SU-DHL-6 (cell line): Measurements from ENCODE around the gene PCAT6.

ENCODE experiments used
- H2AFZ ChIP-seq: fragments of 200-600 bp; sonication (generic); 2 replicates; pipeline ENCODE4 v1.6.1; 2014; ENCODE audit warnings: low read depth, mild to moderate bottlenecking, moderate library complexity, mixed read lengths, antibody characterized with exemption, low read length; ENCODE audit not compliant: severe bottlenecking
- H3F3A ChIP-seq: fragments of 200-600 bp; shearing (Covaris generic); 2 replicates; pipeline ENCODE4 v1.6.0; 2016; ENCODE audit warnings: antibody characterized with exemption, mild to moderate bottlenecking; ENCODE audit not compliant: insufficient read depth
- H3K27ac ChIP-seq: fragments of 200-600 bp; sonication (generic); 2 replicates; pipeline ENCODE4 v1.5.1; 2016; ENCODE audit warnings: low read depth, mild to moderate bottlenecking, low read length, moderate library complexity, mixed read lengths
- H3K27me3 ChIP-seq: fragments of 200-600 bp; sonication (generic), shearing (Covaris generic); 2 replicates; pipeline ENCODE4 v1.6.0; 2014; ENCODE audit warnings: mild to moderate bottlenecking, low read length
- H3K36me3 ChIP-seq: fragments of 200-600 bp; sonication (generic); 2 replicates; pipeline ENCODE4 v1.6.1; 2014; ENCODE audit warnings: mild to moderate bottlenecking, low read length, mixed read lengths
- H3K4me2 ChIP-seq: fragments of 300-600, 200-600 bp; shearing (Covaris generic), sonication (generic); 2 replicates; pipeline ENCODE4 v1.6.0; 2014; ENCODE audit warnings: low read length, low read depth, mild to moderate bottlenecking; ENCODE audit not compliant: poor library complexity, severe bottlenecking
- H3K4me3 ChIP-seq: fragments of 200-600 bp; sonication (generic); 2 replicates; pipeline ENCODE4 v1.5.1; 2014; ENCODE audit warnings: antibody characterized with exemption, low read length, mild to moderate bottlenecking, mixed read lengths; ENCODE audit not compliant: insufficient read depth, poor library complexity, severe bottlenecking
- H3K79me2 ChIP-seq: fragments of 200-600 bp; sonication (generic); 2 replicates; pipeline ENCODE4 v1.6.1; 2014; ENCODE audit warnings: mild to moderate bottlenecking, low read length, moderate library complexity; ENCODE audit not compliant: insufficient read depth
- H3K9ac ChIP-seq: fragments of 200-600 bp; sonication (generic); 2 replicates; pipeline ENCODE4 v1.7.0; 2014; ENCODE audit warnings: mild to moderate bottlenecking, low read length
- H3K9me2 ChIP-seq: fragments of 200-600 bp; sonication (generic); replicated peaks from 2 replicates; pipeline ENCODE4 v1.6.1; 2014; ENCODE audit warnings: low read length; ENCODE audit not compliant: insufficient read depth
- H3K9me3 ChIP-seq: fragments of 200-600 bp; sonication (generic); 2 replicates; pipeline ENCODE4 v1.6.1; 2014; ENCODE audit warnings: low read length, mixed read lengths; ENCODE audit not compliant: insufficient read depth
- H4K20me1 ChIP-seq: fragments of 200-600 bp; sonication (generic); 2 replicates; pipeline ENCODE4 v1.6.1; 2014; ENCODE audit warnings: low read depth, mild to moderate bottlenecking, antibody characterized with exemption, low read length, moderate library complexity, mixed read lengths
- EZH2phosphoT487 ChIP-seq: fragments of 200-600 bp; sonication (generic), shearing (Covaris generic); conservative IDR thresholded peaks from 2 replicates; pipeline ENCODE4 v1.6.1; 2018; ENCODE audit warnings: mild to moderate bottlenecking, antibody characterized with exemption, low read length, moderate library complexity, mixed read lengths
- TF ChIP-seq, protein P1 (sequence below): fragments of 200-600 bp; sonication (generic); IDR thresholded peaks from one replicate; pipeline ENCODE4 v1.5.1; 2017; ENCODE audit warnings: antibody characterized with exemption, mild to moderate bottlenecking, low read length, moderate library complexity; ENCODE audit not compliant: insufficient read depth, poor library complexity, severe bottlenecking

Gene PCAT6

DNA sequence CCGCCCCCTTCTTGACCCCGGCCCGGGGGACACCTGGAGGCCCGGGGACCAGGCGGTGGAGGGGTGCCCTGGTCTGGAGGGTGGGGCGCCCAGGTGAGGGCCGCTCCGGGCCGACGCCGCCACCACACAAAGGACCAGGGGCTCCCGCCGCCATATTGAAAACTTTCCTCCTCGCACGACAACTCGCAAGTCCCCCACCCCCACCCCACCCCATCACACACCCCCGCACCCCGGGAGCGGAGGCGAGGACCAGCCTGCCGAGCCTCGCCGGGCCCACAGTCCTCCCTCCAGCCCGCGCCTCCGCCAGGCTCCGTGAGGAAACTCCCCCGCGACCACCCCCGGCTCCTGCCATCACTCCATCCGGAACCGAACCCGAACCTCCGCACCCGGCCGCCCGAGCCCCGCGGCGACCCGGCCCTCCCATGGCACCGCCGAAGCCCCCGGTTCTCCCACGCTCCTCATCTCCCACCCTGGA is 3.3 kb upstream of the PCAT6 start:
- no peaks in the 10 kb centered on the region for H4K20me1 ChIP-seq
- no peaks in the 10 kb centered on the region for H3K9me2 ChIP-seq
- H3F3A ChIP-seq: no peaks in the 10 kb centered on the region
- no peaks in the 10 kb centered on the region for H3K36me3 ChIP-seq
- no peak for TF ChIP-seq EZH2phosphoT487
- H3K27me3 ChIP-seq: no peaks in the 10 kb centered on the region; the same call in 1 of the 2 replicates
- no peak overlapping the region for H2AFZ ChIP-seq
- no peak overlapping the region for H3K4me3 ChIP-seq
- no peaks in the 10 kb centered on the region for H3K9me3 ChIP-seq
- no peak overlapping the region for H3K27ac ChIP-seq
- H3K9ac ChIP-seq: no peak overlapping the region
- H3K4me2 ChIP-seq: peak overlapping the region; percentile 39
- no peaks in the 10 kb centered on the region for H3K79me2 ChIP-seq

DNA sequence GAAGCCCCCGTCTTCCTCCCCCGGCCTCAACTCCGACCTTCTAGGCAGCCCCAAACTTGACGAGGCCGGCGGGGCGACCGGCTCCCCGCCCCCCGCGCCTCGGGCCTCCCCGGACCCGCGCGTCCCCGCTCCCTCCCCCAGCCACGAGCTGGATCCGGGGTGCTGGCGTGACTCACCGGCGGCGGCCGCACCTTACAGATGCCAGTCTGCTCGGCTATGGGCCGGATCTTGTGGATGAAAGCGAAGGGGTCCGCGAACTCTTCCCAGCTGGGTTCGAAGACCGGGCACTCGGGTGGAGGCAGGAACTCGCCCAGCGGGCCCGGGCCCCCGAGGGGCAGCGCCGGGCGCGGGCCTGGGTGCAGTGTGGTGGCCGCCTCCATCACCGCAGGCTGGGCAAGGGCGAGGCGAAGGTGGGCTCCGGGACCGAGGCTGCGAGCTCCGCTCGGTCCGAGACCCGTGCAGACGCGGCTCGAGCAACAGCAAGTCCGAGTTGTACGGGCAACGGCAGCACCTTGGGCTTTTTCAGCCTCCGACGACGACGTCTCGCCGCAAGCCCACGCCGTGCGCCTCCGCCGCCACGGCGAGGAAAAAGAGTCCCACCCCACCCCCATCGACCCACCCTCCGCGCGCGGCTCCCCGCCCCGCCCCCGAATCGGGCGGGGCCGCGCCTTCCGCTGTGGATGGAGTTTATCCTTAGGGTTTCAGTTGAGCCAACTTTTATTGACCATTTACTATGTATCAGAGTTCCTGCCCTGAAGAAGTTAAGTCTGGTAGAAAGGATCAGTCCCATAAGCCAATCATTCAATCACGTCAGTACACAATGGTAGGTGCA is 2.6 kb upstream of the PCAT6 start, which contains the start of gene KDM5B:
Gene KDM5B, minus strand, starts transcription at position 496 of the 832 bp plus-strand sequence. Its CDS starts 116 bp downstream, at position 380.
- H3K4me3 ChIP-seq: peak within 1 kb of the TSS; percentile 37
- peak within 1 kb of the TSS; percentile 39 for H3K4me2 ChIP-seq
- H3K27me3 ChIP-seq: no peaks in the 10 kb centered on the region; the same call in 1 of the 2 replicates
- no peak within 1 kb of the TSS for H2AFZ ChIP-seq
- no peak within 1 kb of the TSS for H3K9ac ChIP-seq
- H4K20me1 ChIP-seq: no peaks in the 10 kb centered on the region
- no peaks in the 10 kb centered on the region for H3K9me3 ChIP-seq
- no peaks in the 10 kb centered on the region for H3F3A ChIP-seq
- H3K27ac ChIP-seq: no peak within 1 kb of the TSS
- no peaks in the 10 kb centered on the region for H3K9me2 ChIP-seq
- H3K79me2 ChIP-seq: no peaks in the 10 kb centered on the region
- TF ChIP-seq EZH2phosphoT487: no peak
- TF ChIP-seq, protein P1, sequence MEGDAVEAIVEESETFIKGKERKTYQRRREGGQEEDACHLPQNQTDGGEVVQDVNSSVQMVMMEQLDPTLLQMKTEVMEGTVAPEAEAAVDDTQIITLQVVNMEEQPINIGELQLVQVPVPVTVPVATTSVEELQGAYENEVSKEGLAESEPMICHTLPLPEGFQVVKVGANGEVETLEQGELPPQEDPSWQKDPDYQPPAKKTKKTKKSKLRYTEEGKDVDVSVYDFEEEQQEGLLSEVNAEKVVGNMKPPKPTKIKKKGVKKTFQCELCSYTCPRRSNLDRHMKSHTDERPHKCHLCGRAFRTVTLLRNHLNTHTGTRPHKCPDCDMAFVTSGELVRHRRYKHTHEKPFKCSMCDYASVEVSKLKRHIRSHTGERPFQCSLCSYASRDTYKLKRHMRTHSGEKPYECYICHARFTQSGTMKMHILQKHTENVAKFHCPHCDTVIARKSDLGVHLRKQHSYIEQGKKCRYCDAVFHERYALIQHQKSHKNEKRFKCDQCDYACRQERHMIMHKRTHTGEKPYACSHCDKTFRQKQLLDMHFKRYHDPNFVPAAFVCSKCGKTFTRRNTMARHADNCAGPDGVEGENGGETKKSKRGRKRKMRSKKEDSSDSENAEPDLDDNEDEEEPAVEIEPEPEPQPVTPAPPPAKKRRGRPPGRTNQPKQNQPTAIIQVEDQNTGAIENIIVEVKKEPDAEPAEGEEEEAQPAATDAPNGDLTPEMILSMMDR: no peak
- H3K36me3 ChIP-seq: no peaks in the 10 kb centered on the region

DNA sequence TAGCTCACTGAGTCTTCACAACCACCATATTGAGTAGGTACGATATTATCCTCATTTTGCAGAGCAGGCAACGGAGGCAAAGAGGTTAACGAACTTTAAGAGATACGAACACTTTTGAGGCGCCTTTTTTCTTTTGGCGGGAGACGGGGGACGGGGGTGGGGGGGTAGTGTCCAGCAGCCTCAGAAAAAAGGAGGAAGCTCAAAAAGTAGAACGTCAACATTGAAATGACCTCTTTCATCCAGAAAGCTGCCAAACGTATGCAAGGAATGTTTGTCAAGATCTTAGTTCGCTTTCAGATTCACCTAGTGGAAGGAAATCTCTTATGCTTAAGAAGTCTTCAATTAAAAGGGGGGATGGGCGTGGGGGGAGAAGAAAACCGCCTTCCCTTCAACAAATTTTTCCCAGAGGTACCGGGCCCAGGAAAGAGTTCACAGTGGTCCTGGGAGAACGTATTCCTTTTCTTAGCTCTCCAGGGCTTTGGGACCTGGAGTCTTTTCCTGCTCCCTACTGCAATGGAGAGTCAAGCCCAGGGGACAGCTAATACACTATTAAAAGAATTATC is 1.1 kb upstream of the PCAT6 start:
- Histone ChIP-seq H2AFZ (no peak overlapping the region), H3K27me3 (no peaks in the 10 kb centered on the region; the same call in 1 of the 2 replicates), H3K9me2 (no peaks in the 10 kb centered on the region), H3F3A (no peaks in the 10 kb centered on the region), H3K9ac (no peak overlapping the region), H3K4me2 (no peak overlapping the region), H3K36me3 (no peaks in the 10 kb centered on the region), H3K79me2 (no peaks in the 10 kb centered on the region), H3K9me3 (no peaks in the 10 kb centered on the region), H3K4me3 (no peak overlapping the region), H3K27ac (no peak overlapping the region), H4K20me1 (no peaks in the 10 kb centered on the region)
- no peak for TF ChIP-seq EZH2phosphoT487
- TF ChIP-seq, protein P1: no peak
